GM12878 (cell line): Measurements from ENCODE around the gene ABCA13. TPM values are rescaled to one million over a fixed set of nuclear protein-coding genes. Genes with fewer than 3 reads are reported as not detected.

Experiments used
- ATAC-seq: fragments of 200-7000 bp; cut with Tn5 transposase; 3 replicates; pipeline ENCODE4 v1.9.1; 2020; ENCODE audit warnings: mild to moderate bottlenecking, moderate library complexity
- BruUV-seq: library from RNA; stranded (reverse); fragments of 400-500 nt; replicated peaks from 2 replicates; lab custom pipeline; 2021; lab: Mats Ljungman, UMichigan
- CTCF ChIA-PET: fragments of 300-600 bp; sonication (Branson Sonifier 250); formaldehyde crosslinking; extraction: SDS; loops from one replicate; lab custom pipeline; 2021; ENCODE audit warnings: inconsistent platforms; lab: Yijun Ruan, JAX
- POLR2A ChIA-PET: fragments of 350-600 bp; formaldehyde crosslinking; extraction: SDS; loops from one replicate; lab custom pipeline; 2021; ENCODE audit warnings: inconsistent platforms; lab: Charles Lee
- RAD21 ChIA-PET: fragments of 300-600 bp; sonication (Branson Sonifier 250); formaldehyde crosslinking; loops from one replicate; lab custom pipeline; 2023; ENCODE audit warnings: antibody characterized with exemption; ENCODE audit not compliant: unreplicated experiment; lab: Charles Lee
- SMC1A ChIA-PET: fragments of 300-600 bp; sonication (Branson Sonifier 250); formaldehyde crosslinking; loops from one replicate; lab custom pipeline; 2023; ENCODE audit not compliant: unreplicated experiment, uncharacterized antibody; lab: Charles Lee
- DNase-seq: peaks from one replicate; pipeline ENCODE4 v3.0.0-alpha.2; 2011; ENCODE audit warnings: low read depth, low spot score
- FAIRE-seq: peaks from 3 replicates; lab custom pipeline; 2011; peaks lifted over from hg19 to GRCh38; lab: Jason Lieb, UNC
- H2AFZ ChIP-seq: 2 replicates; pipeline ENCODE4 v1.6.0; 2011; ENCODE audit warnings: low read depth, low read length, control low read depth; ENCODE audit not compliant: control insufficient read depth
- H3K27ac ChIP-seq: 2 replicates; pipeline ENCODE4 v1.5.1; 2011; ENCODE audit warnings: control low read depth; ENCODE audit not compliant: control insufficient read depth, insufficient read depth
- H3K27me3 ChIP-seq, 2 experiments: replicated peaks in 1 of 2; 2 replicates each; pipeline versions ENCODE4 v1.6.0 to v1.6.1; 2011; ENCODE audit warnings: low read length in 1 of 2; ENCODE audit not compliant: control insufficient read depth in 2 of 2, insufficient read depth in 2 of 2
- H3K36me3 ChIP-seq, 2 experiments: 2 replicates each; pipeline ENCODE4 v1.5.1; 2011; ENCODE audit warnings: low read length in 1 of 2; ENCODE audit not compliant: control insufficient read depth in 2 of 2, insufficient read depth in 2 of 2
- H3K4me1 ChIP-seq: 2 replicates; pipeline ENCODE4 v1.6.1; 2011; ENCODE audit warnings: mild to moderate bottlenecking, low read length, moderate library complexity, mixed read lengths; ENCODE audit not compliant: control insufficient read depth, insufficient read depth
- H3K4me2 ChIP-seq: 2 replicates; pipeline ENCODE4 v1.6.0; 2011; ENCODE audit warnings: control low read depth; ENCODE audit not compliant: control insufficient read depth, insufficient read depth
- H3K4me3 ChIP-seq: fragments of 200-600 bp; sonication (generic); 2 replicates; pipeline ENCODE4 v1.5.1; 2016
- H3K79me2 ChIP-seq: 2 replicates; pipeline ENCODE4 v1.6.0; 2011; ENCODE audit warnings: low read length; ENCODE audit not compliant: control insufficient read depth, insufficient read depth
- H3K9ac ChIP-seq: 2 replicates; pipeline ENCODE4 v1.8.0; 2011; ENCODE audit warnings: low read length, control low read depth, mixed read lengths; ENCODE audit not compliant: control insufficient read depth, insufficient read depth
- H3K9me3 ChIP-seq: replicated peaks from 3 replicates; pipeline ENCODE4 v1.5.1; 2011; ENCODE audit warnings: mild to moderate bottlenecking, low read length; ENCODE audit not compliant: control insufficient read depth, insufficient read depth
- H4K20me1 ChIP-seq: 2 replicates; pipeline ENCODE4 v1.6.0; 2011; ENCODE audit not compliant: control insufficient read depth, insufficient read depth
- GABPA ChIP-seq: IDR thresholded peaks from 2 replicates; pipeline ENCODE4 v1.6.1; 2014; ENCODE audit warnings: antibody characterized with exemption, low read depth, mild to moderate bottlenecking, inconsistent platforms
- NR2C1 ChIP-seq: fragments of 450-650 bp; IDR thresholded peaks from 2 replicates; pipeline ENCODE4 v1.6.1; 2017; ENCODE audit warnings: antibody characterized with exemption, mild to moderate bottlenecking, moderate library complexity
- TBL1XR1 ChIP-seq: IDR thresholded peaks from 2 replicates; pipeline ENCODE4 v1.6.1; 2012; ENCODE audit warnings: low read depth, low read length, improper control_type of control experiment
- WGBS: methylation state at CpG from one replicate; pipeline ENCODE4 v1.1.6; 2016; ENCODE audit warnings: low lambda C conversion rate; ENCODE audit not compliant: insufficient replicate concordance, insufficient coverage; ENCODE audit errors: missing lambda C conversion rate; 5-methylcytosine and 5-hydroxymethylcytosine counted together
- in situ Hi-C: fragments of 300-500 bp; cut with MboI; formaldehyde crosslinking; loops from 9 replicates; pipeline ENCODE4 v1.14.3; 2018; ENCODE audit warnings: mixed read lengths
- intact Hi-C: fragments of 100-400 bp; cut with micrococcal nuclease; formaldehyde crosslinking; loops from one replicate; pipeline ENCODE4 v1.14.2; 2022; ENCODE audit not compliant: unreplicated experiment
- polyA plus RNA-seq, 11 experiments: library from polyadenylated mRNA; depleted of rRNA in 4 of 11; unstranded in 6 of 11; stranded (reverse) in 5 of 11; fragments of >200 nt; fragmentation: Nextera tagmentation in 4 of 11; fragmentation: Illumina TruSeq in 1 of 11; extraction: Ambion mirVana in 4 of 11; extraction: Trizol in 1 of 11; gene quantifications; 1 replicate in 1 of 11; 2 replicates in 10 of 11; pipeline versions ENCODE4 v1.2.1 to v1.2.3, GENCODE V29; 2011 to 2016; ENCODE audit warnings: inconsistent platforms in 2 of 11, missing spikeins in 2 of 11, low read depth in 1 of 11
- total RNA-seq, 4 experiments: library from RNA; depleted of rRNA in 3 of 4; stranded (reverse); fragments of >200 nt in 3 of 4; fragmentation: Illumina TruSeq in 1 of 4; extraction: Trizol in 1 of 4; gene quantifications; 2 replicates each; pipeline versions ENCODE4 v1.2.1 to v1.2.3, GENCODE V29; 2013 to 2021

Gene ABCA13
- total and polyA plus RNA-seq, 10 of the 15 experiments (the other 5 are each of a cell fraction or from before 2014, with no cell fraction given) = under 0.01 to 0.98 (median 0.04) TPM; not detected in 2

- Histone ChIP-seq H4K20me1 (no peaks in the 10 kb centered on the region), H3K27ac (no peak overlapping the region), H3K9me3 (no peaks in the 10 kb centered on the region), H3K79me2 (no peaks in the 10 kb centered on the region), H3K4me1 (no peaks in the 10 kb centered on the region), H3K27me3 (no peaks in the 10 kb centered on the region), H3K9ac (no peak overlapping the region), H3K36me3 (no peaks in the 10 kb centered on the region), H3K4me3 (no peak overlapping the region), H2AFZ (no peak overlapping the region), H3K4me2 (no peak overlapping the region)
- ATAC-seq (no peak), FAIRE-seq (no peak), DNase-seq (no peak)
- CTCF ChIA-PET = no interaction called here
- in situ Hi-C loops (no loop called here), intact Hi-C loops (no loop called here)
- WGBS = 5% methylated on average over 3 of the region's 3 CpGs
- SMC1A ChIA-PET = no interaction called here
- TF ChIP-seq GABPA (no peak), TBL1XR1 (no peak)
- BruUV-seq = no TSS peak
- RAD21 ChIA-PET = no interaction called here
- POLR2A ChIA-PET = no interaction called here
Measured at GRCh38 chr7:48170506-48170905, 752 bp upstream of the ABCA13 start.

- Histone ChIP-seq H2AFZ (no peak overlapping the region), H3K79me2 (no peaks in the 10 kb centered on the region), H3K4me2 (no peak overlapping the region), H3K4me3 (no peak overlapping the region), H3K4me1 (no peaks in the 10 kb centered on the region), H3K9me3 (no peaks in the 10 kb centered on the region), H3K36me3 (no peaks in the 10 kb centered on the region), H4K20me1 (no peaks in the 10 kb centered on the region), H3K27ac (no peak overlapping the region), H3K9ac (no peak overlapping the region), H3K27me3 (no peaks in the 10 kb centered on the region)
- FAIRE-seq (no peak), ATAC-seq (no peak), DNase-seq (no peak)
- ChIA-PET SMC1A (no interaction called here), CTCF (no interaction called here), RAD21 (no interaction called here), POLR2A (no interaction called here)
- TF ChIP-seq NR2C1 = no peak
- BruUV-seq = no TSS peak
- in situ Hi-C loops (no loop called here), intact Hi-C loops (no loop called here)
Measured at GRCh38 chr7:48173313-48173712, 2.1 kb downstream of the ABCA13 start.
